ENCODE data around the gene ZSCAN26. TPM values are rescaled to one million over a fixed set of nuclear protein-coding genes. Genes with fewer than 3 reads are reported as not detected.
A peak's percentile ranks its signal among the peaks of the same experiment; 100 is the strongest.

The ZSCAN26 gene
- total RNA-seq, 1 experiment from 2014 or later: 10.8 TPM

DNA sequence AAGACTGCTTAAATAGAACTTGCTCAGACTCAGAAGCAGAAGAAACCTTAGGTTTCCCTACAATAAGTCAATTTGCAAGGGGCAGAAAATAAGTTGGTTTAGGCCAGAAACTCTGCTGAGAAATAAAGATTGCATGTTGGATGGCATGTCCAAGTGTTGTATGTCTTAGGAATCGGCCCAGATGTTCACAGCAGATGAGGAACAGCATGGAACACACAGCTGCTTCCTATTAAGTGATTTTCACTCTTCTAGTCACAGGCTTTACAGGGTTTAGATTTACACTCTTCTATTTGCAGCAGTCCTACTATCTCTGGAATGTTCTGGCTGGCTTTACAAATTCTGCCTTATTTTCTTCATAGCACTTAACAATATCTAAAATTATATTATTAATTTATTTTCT is 18.0 kb upstream of the ZSCAN26 start:
- Histone ChIP-seq H3F3A (ENCODE audit: low read length, unreplicated experiment) (no peaks in the 10 kb centered on the region), H3K79me2 (ENCODE audit: low read length) (peaks cover 19% of the 10 kb centered on the region), H2AFZ (ENCODE audit: low read length) (no peak overlapping the region), H3K27me3 (ENCODE audit: low read length) (no peaks in the 10 kb centered on the region), H3K9ac (ENCODE audit: low read length) (no peak overlapping the region), H3K27ac (ENCODE audit: low read length) (no peak overlapping the region), H3K4me1 (ENCODE audit: insufficient read depth, low read length) (peaks cover 12% of the 10 kb centered on the region), H3K4me2 (ENCODE audit: low read length) (no peak overlapping the region), H3K4me3 (ENCODE audit: low read length) (no peak overlapping the region), H4K20me1 (ENCODE audit: low read length) (no peaks in the 10 kb centered on the region), H3K36me3 (ENCODE audit: low read depth, low read length) (0 out of 2 replicates have a peak, but pooled peaks cover 12% of the 10 kb centered on the region), H3K9me2 (replicated peaks; ENCODE audit: low read length) (no peaks in the 10 kb centered on the region), H3K9me3 (ENCODE audit: low read length) (no peaks in the 10 kb centered on the region)
- intact Hi-C loops (cut with micrococcal nuclease): no loop called here
- no peak for DNase-seq
- no TSS peak for BruUV-seq (replicated peaks)
- ATAC-seq: no peak
- TF ChIP-seq, protein P1, sequence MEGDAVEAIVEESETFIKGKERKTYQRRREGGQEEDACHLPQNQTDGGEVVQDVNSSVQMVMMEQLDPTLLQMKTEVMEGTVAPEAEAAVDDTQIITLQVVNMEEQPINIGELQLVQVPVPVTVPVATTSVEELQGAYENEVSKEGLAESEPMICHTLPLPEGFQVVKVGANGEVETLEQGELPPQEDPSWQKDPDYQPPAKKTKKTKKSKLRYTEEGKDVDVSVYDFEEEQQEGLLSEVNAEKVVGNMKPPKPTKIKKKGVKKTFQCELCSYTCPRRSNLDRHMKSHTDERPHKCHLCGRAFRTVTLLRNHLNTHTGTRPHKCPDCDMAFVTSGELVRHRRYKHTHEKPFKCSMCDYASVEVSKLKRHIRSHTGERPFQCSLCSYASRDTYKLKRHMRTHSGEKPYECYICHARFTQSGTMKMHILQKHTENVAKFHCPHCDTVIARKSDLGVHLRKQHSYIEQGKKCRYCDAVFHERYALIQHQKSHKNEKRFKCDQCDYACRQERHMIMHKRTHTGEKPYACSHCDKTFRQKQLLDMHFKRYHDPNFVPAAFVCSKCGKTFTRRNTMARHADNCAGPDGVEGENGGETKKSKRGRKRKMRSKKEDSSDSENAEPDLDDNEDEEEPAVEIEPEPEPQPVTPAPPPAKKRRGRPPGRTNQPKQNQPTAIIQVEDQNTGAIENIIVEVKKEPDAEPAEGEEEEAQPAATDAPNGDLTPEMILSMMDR (conservative IDR thresholded peaks at IDR 0.05; ENCODE audit: low read depth, low read length): no peak
- no peak for TF ChIP-seq EZH2 (IDR thresholded peaks at IDR 0.05; ENCODE audit: low read length, unreplicated experiment)
- TF ChIP-seq EZH2phosphoT487 (IDR thresholded peaks at IDR 0.05; ENCODE audit: borderline replicate concordance, low read length): no peak
- ChIA-PET CTCF (no interaction called here), POLR2A (ENCODE audit: unreplicated experiment) (no interaction called here)

DNA sequence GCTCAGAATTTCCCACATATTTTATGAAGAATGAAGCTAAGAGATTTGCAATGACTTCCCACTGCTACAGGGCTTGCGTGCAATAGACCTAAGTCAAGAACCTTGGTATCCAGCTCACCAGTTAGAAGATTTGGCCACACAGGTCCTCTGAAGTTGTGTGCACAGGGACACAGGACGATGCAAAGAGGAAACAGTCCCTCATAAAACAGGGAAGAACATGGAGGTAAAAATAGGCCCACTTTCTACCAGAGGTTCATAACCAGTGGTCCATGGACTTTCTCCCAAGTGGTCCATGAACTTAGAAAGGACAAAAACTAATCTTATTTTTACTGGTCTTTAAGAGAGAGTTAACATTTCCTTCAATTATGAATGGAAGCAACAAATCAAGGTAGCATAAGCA is 16.2 kb upstream of the ZSCAN26 start:
- no TSS peak for BruUV-seq (replicated peaks)
- intact Hi-C loops (cut with micrococcal nuclease): no loop called here
- Histone ChIP-seq H3K27ac (ENCODE audit: low read length) (no peak overlapping the region), H4K20me1 (ENCODE audit: low read length) (no peaks in the 10 kb centered on the region), H3F3A (ENCODE audit: low read length, unreplicated experiment) (no peaks in the 10 kb centered on the region), H3K9me3 (ENCODE audit: low read length) (no peaks in the 10 kb centered on the region), H3K4me3 (ENCODE audit: low read length) (peak overlapping the region; percentile 93), H3K27me3 (ENCODE audit: low read length) (no peaks in the 10 kb centered on the region), H2AFZ (ENCODE audit: low read length) (0 out of 2 replicates have a peak overlapping the region, but pooled peaks have one; percentile 31), H3K79me2 (ENCODE audit: low read length) (peaks cover 19% of the 10 kb centered on the region), H3K9ac (ENCODE audit: low read length) (peak overlapping the region; percentile 79; the same call in 1 of the 2 replicates), H3K4me1 (ENCODE audit: insufficient read depth, low read length) (peaks cover 12% of the 10 kb centered on the region), H3K4me2 (ENCODE audit: low read length) (peak overlapping the region; percentile 87), H3K36me3 (ENCODE audit: low read depth, low read length) (0 out of 2 replicates have a peak, but pooled peaks cover 6% of the 10 kb centered on the region), H3K9me2 (replicated peaks; ENCODE audit: low read length) (no peaks in the 10 kb centered on the region)
- no peak for DNase-seq
- ChIA-PET POLR2A (ENCODE audit: unreplicated experiment) (no interaction called here), CTCF (no interaction called here)
- no peak for ATAC-seq
- TF ChIP-seq EZH2 (IDR thresholded peaks at IDR 0.05; ENCODE audit: low read length, unreplicated experiment) (no peak), EZH2phosphoT487 (IDR thresholded peaks at IDR 0.05; ENCODE audit: borderline replicate concordance, low read length) (no peak)
- TF ChIP-seq, protein P1 (conservative IDR thresholded peaks at IDR 0.05; ENCODE audit: low read depth, low read length): no peak

DNA sequence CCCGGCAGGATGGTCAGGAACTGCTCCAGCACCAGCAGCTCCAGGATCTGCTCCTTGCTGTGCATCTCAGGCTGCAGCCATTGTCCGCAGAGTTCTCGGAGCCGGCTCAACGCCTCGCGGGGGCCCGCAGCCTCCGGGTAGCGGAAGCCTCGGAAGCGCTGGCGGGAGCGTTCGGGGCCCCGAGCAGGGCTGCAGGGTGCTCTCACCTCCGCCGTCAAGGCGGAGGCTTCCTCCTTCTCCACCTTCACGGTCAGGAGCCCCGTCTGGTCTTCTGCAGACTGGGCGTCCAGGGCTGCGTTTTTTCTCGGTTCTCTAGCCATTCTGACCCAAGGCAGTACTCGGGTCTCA is 15.3 kb upstream of the ZSCAN26 start:
- Histone ChIP-seq H3K4me1 (ENCODE audit: insufficient read depth, low read length) (peaks cover 12% of the 10 kb centered on the region), H4K20me1 (ENCODE audit: low read length) (no peaks in the 10 kb centered on the region), H3K9me2 (replicated peaks; ENCODE audit: low read length) (no peaks in the 10 kb centered on the region), H3K9ac (ENCODE audit: low read length) (peak overlapping the region; percentile 79), H3K4me2 (ENCODE audit: low read length) (peak overlapping the region; percentile 87), H2AFZ (ENCODE audit: low read length) (peak overlapping the region; percentile 96), H3K9me3 (ENCODE audit: low read length) (no peaks in the 10 kb centered on the region), H3K79me2 (ENCODE audit: low read length) (peaks cover 19% of the 10 kb centered on the region), H3K27me3 (ENCODE audit: low read length) (no peaks in the 10 kb centered on the region), H3K36me3 (ENCODE audit: low read depth, low read length) (0 out of 2 replicates have a peak, but pooled peaks cover 1% of the 10 kb centered on the region), H3K27ac (ENCODE audit: low read length) (0 out of 2 replicates have a peak overlapping the region, but pooled peaks have one; percentile 4), H3F3A (ENCODE audit: low read length, unreplicated experiment) (no peaks in the 10 kb centered on the region), H3K4me3 (ENCODE audit: low read length) (peak overlapping the region; percentile 93)
- DNase-seq (peak; percentile 17), ATAC-seq (peak; percentile 51)
- intact Hi-C loops (cut with micrococcal nuclease): loop anchor here (1.0 kb wide), 4 partner anchors 16 to 110 kb away; partner anchors contain the start of genes ZKSCAN8, ZSCAN26 and ZSCAN9
- BruUV-seq (replicated peaks): TSS peak; percentile 65
- ChIA-PET CTCF (no interaction called here), POLR2A (ENCODE audit: unreplicated experiment) (interaction anchor here (0.6 to 1.0 kb wide), 3 partner anchors 18 to 115 kb away, joined by 3 to 4 read pairs (median 3); partner anchors contain the start of gene PGBD1)
- TF ChIP-seq EZH2phosphoT487 (IDR thresholded peaks at IDR 0.05; ENCODE audit: borderline replicate concordance, low read length): no peak
- TF ChIP-seq, protein P1 (conservative IDR thresholded peaks at IDR 0.05; ENCODE audit: low read depth, low read length): no peak
